Activated CD4-positive, alpha-beta T cell treated with anti-CD3 and anti-CD28 coated beads for 36 hours (primary cell): ENCODE results near the gene OR2B6. TPM values are rescaled to one million over a fixed set of nuclear protein-coding genes. Genes with fewer than 3 reads are reported as not detected.

Experiments
- ATAC-seq: fragments of 200-7000 bp; cut with Tn5 transposase; one replicate; pipeline ENCODE4 v1.10.0; 2021; ENCODE audit warnings: mild to moderate bottlenecking, moderate library complexity
- CTCF ChIA-PET: fragments of 350-600 bp; sonication (Branson Sonifier 250); formaldehyde crosslinking; loops from one replicate; lab custom pipeline; 2021; ENCODE audit warnings: antibody characterized with exemption; lab: Charles Lee
- POLR2A ChIA-PET: fragments of 350-600 bp; sonication (Branson Sonifier 250); formaldehyde crosslinking; loops from one replicate; lab custom pipeline; 2021; ENCODE audit warnings: antibody characterized with exemption, inconsistent platforms; lab: Charles Lee
- DNase-seq: peaks from one replicate; pipeline ENCODE4 v3.0.0-alpha.2; 2020
- H3K27ac Mint-ChIP-seq: one replicate; pipeline ENCODE4 v1.8.0; 2021; ENCODE audit warnings: mixed read lengths
- H3K27me3 Mint-ChIP-seq: one replicate; pipeline ENCODE4 v1.8.0; 2021; ENCODE audit warnings: mixed read lengths
- H3K36me3 Mint-ChIP-seq: one replicate; pipeline ENCODE4 v1.8.0; 2021; ENCODE audit warnings: low read depth, mixed read lengths
- H3K4me1 Mint-ChIP-seq: one replicate; pipeline ENCODE4 v1.8.0; 2021; ENCODE audit warnings: mixed read lengths
- H3K4me3 Mint-ChIP-seq: one replicate; pipeline ENCODE4 v1.8.0; 2021; ENCODE audit warnings: mild to moderate bottlenecking, moderate library complexity, mixed read lengths
- H3K9me3 Mint-ChIP-seq: one replicate; pipeline ENCODE4 v1.8.0; 2021; ENCODE audit warnings: low read depth, mixed read lengths
- intact Hi-C, 2 experiments: fragments of 100-400 bp; cut with DNase I in 1 of 2; cut with micrococcal nuclease in 1 of 2; formaldehyde crosslinking; loops; one replicate each; pipeline versions ENCODE4 v1.14.2 to v1.15.1; 2022 to 2024; cut with DNase I, micrococcal nuclease
- total RNA-seq, 2 experiments: library from RNA; stranded (reverse); gene quantifications; one replicate each; pipeline ENCODE4 v1.2.3, GENCODE V29; 2021

OR2B6 gene
- total RNA-seq, 2 experiments from 2014 or later = not detected

DNA sequence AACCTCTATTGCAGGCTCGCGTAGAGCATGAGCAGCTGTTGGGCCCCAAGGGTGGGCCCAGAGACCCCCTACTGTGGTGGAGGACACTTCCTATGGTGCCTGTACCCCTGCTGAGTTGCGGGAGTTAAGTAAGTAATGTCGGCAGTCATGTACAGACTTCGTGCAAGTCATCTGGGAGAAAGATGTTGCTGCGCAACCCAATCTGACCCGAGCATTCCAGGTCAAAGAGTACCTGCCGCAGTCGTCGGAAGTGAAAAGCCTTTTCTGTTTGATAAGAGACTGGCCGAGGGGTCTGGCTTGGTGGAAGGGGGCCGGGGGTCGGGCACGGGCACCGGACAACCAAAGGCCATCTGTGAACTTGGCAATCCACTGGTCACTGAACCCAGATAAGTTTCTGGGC lies 44.3 kb downstream of the OR2B6 start:
- Mint-ChIP-seq H3K9me3 (no peaks in the 10 kb centered on the region), H3K27me3 (peaks cover 15% of the 10 kb centered on the region), H3K4me3 (no peak overlapping the region), H3K4me1 (no peaks in the 10 kb centered on the region), H3K27ac (no peak overlapping the region), H3K36me3 (no peaks in the 10 kb centered on the region)
- ChIA-PET POLR2A (no interaction called here), CTCF (no interaction called here)
- DNase-seq (no peak), ATAC-seq (no peak)
- intact Hi-C loops = no loop called here

DNA sequence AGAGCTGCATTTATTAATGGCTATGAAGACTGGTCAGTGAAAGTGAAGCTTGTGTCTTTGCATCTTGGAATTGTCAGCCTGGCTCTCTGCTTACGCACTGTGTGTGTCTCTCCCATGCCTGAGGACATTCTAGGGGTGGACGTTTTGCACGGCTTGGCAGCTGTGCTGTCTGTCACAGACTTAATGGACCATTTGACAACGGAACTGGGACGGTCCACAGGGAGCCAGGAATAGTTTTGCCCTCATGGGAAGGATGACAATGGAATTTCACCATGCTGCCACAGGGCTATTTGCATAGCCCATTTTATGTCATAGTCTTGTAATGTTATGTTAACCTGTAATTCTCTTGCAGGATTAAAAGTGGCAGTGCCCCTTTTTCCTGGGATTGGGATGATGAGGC lies 44.7 kb downstream of the OR2B6 start:
- ChIA-PET CTCF (no interaction called here), POLR2A (no interaction called here)
- no peaks in the 10 kb centered on the region for H3K9me3 Mint-ChIP-seq
- no peak for ATAC-seq
- DNase-seq = no peak
- no peaks in the 10 kb centered on the region for H3K4me1 Mint-ChIP-seq
- intact Hi-C loops = no loop called here
- H3K36me3 Mint-ChIP-seq = no peaks in the 10 kb centered on the region
- peaks cover 15% of the 10 kb centered on the region for H3K27me3 Mint-ChIP-seq
- H3K4me3 Mint-ChIP-seq = no peak overlapping the region
- H3K27ac Mint-ChIP-seq = no peak overlapping the region

DNA sequence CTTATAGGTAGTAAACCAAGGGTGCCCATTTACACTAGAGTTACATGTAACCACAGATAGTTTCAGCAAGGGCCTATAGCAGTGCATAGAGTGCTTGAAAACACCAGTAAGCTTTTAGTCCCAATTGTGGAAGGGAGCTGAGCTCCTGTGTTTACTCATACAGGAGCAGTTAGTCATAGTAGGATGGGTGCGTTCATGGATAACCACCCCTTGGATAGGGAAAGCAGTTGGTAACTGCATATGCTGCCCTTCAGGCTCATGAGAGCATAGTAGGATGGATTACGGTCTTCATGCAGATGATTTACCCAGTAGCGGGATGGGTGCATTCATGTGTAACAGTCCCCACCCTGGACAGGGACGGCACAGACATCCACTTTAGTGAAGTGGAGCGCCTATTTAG lies 45.1 kb downstream of the OR2B6 start:
- Mint-ChIP-seq H3K36me3 (no peaks in the 10 kb centered on the region), H3K4me1 (no peaks in the 10 kb centered on the region), H3K27me3 (peaks cover 15% of the 10 kb centered on the region), H3K4me3 (no peak overlapping the region), H3K27ac (no peak overlapping the region), H3K9me3 (no peaks in the 10 kb centered on the region)
- ChIA-PET CTCF (no interaction called here), POLR2A (no interaction called here)
- intact Hi-C loops = no loop called here
- ATAC-seq (no peak), DNase-seq (no peak)

DNA sequence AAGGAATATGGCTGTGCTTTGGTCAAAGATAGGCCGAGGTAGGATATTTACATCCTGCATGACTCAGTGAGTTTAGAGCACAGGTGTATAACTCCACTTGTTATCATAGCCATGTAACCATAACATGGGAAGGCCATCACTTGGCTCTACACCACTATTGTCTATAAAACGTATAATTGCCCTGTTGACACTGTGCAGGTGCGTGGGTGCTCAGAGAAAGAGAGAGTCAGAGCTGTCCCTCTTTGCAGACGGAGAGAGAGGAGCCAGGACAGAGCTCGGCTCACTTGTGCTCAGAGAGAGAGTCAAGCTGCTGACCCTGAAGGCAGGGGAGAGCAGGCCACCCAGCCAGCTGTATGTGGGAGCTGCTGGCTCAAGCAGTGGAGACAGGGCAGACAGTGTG lies 46.0 kb downstream of the OR2B6 start:
- CTCF ChIA-PET = no interaction called here

GRCh38 chr6:28003661-28004060 lies 46.6 kb downstream of the OR2B6 start:
- CTCF ChIA-PET = no interaction called here
- intact Hi-C loops = no loop called here

More for the DNA sequence above, 46.0 kb downstream of the OR2B6 start:
- no peak overlapping the region for H3K27ac Mint-ChIP-seq
- DNase-seq = no peak
- no peak for ATAC-seq
- no peak overlapping the region for H3K4me3 Mint-ChIP-seq
- H3K27me3 Mint-ChIP-seq = peaks cover 12% of the 10 kb centered on the region
- no peaks in the 10 kb centered on the region for H3K4me1 Mint-ChIP-seq
- no peaks in the 10 kb centered on the region for H3K36me3 Mint-ChIP-seq
- H3K9me3 Mint-ChIP-seq = no peaks in the 10 kb centered on the region
- intact Hi-C loops = no loop called here
- POLR2A ChIA-PET = no interaction called here

DNA sequence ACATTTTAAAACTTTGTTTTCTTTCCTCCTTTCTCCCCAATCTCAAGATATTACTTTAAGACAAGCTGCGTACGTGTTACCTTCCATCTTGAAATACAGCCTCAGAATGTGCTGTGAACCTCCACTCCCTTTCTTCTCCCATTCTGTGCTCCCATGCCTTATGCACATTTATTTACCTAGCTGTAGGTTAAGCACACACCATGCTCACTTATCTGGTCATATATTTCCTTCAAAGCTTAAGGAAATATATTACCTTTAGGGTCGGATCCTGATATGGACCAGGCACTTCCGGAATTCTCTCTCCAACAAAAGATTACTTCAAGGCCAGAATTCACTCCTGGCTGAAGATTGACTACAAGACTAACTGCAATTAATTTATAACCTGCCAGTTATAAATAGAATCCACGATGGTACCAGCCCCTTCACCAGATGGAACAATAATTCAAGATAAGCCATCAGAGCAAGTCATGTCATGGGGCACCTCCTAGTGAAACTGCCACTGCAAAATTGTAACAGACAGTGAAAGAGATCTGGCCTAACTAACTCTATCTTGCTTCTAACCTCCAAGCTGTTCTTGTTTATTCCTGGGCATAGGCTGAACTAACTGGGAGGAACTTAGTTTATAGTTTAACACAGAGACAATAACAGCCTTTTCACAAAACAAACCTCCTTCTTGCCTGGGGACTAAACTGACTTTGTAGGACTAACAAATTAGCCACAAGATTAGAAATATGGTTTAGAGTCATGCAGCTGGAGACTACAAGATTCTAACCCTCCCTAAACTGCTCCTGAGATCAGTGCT lies 47.5 kb downstream of the OR2B6 start:
- ATAC-seq (no peak), DNase-seq (no peak)
- intact Hi-C loops = no loop called here
- Mint-ChIP-seq H3K36me3 (no peaks in the 10 kb centered on the region), H3K27ac (no peak overlapping the region), H3K4me3 (no peak overlapping the region), H3K27me3 (peaks cover 15% of the 10 kb centered on the region), H3K4me1 (no peaks in the 10 kb centered on the region), H3K9me3 (no peaks in the 10 kb centered on the region)
- CTCF ChIA-PET = no interaction called here
- POLR2A ChIA-PET = no interaction called here

More at GRCh38 chr6:28003661-28004060, 46.6 kb downstream of the OR2B6 start:
- DNase-seq = no peak
- Mint-ChIP-seq H3K27me3 (peaks cover 16% of the 10 kb centered on the region), H3K9me3 (no peaks in the 10 kb centered on the region), H3K4me3 (no peak overlapping the region), H3K36me3 (no peaks in the 10 kb centered on the region), H3K4me1 (no peaks in the 10 kb centered on the region), H3K27ac (no peak overlapping the region)
- POLR2A ChIA-PET = no interaction called here
- no peak for ATAC-seq

GRCh38 chr6:28005152-28005890 lies 48.3 kb downstream of the OR2B6 start:
- intact Hi-C loops = no loop called here
- Mint-ChIP-seq H3K27me3 (peaks cover 15% of the 10 kb centered on the region), H3K36me3 (no peaks in the 10 kb centered on the region), H3K27ac (no peak overlapping the region), H3K9me3 (no peaks in the 10 kb centered on the region), H3K4me3 (no peak overlapping the region), H3K4me1 (no peaks in the 10 kb centered on the region)
- ChIA-PET POLR2A (no interaction called here), CTCF (no interaction called here)
- DNase-seq = no peak
- ATAC-seq = no peak

DNA sequence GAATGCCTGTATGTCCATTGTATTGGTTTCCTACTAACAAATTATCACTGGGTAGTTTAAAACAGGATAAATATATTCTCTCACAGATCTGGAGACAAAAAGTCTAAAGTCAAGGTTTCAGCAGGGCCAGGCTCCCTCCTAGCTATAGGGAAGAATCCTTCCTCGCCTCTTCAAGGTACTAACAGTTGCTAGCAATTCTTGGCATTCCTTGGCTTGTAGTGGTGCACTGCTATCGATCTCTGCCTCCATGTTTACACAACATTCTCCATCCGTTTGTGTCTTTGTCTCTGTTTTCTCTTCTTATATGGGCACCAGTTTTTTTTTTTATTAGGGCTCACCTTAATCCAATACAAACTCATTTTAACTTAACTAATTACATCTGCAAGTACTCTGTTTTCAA lies 48.9 kb downstream of the OR2B6 start:
- CTCF ChIA-PET = no interaction called here
- H3K4me1 Mint-ChIP-seq = peaks cover 4% of the 10 kb centered on the region

More for the DNA sequence above, 48.9 kb downstream of the OR2B6 start:
- Mint-ChIP-seq H3K9me3 (no peaks in the 10 kb centered on the region), H3K27me3 (peaks cover 15% of the 10 kb centered on the region), H3K36me3 (no peaks in the 10 kb centered on the region), H3K27ac (no peak overlapping the region), H3K4me3 (no peak overlapping the region)
- ATAC-seq (no peak), DNase-seq (no peak)
- POLR2A ChIA-PET = no interaction called here
- intact Hi-C loops = no loop called here

Other genes starting within 250 kb of the OR2B6 start
- not detected for gene OR2B2, start 44.8 kb upstream of the OR2B6 start, total RNA-seq
- 1 to 10 TPM; 4.6 TPM for gene ZNF165, start 123.3 kb downstream of the OR2B6 start, total RNA-seq
- gene ZSCAN16, start 167.4 kb downstream of the OR2B6 start, total RNA-seq = 1 to 10 TPM; 2.1 to 2.6 TPM
- 10 to 100 TPM; 17.5 to 20.7 TPM for gene ZKSCAN8, start 184.6 kb downstream of the OR2B6 start, total RNA-seq